NK-92 (cell line): ENCODE results near the gene GFOD1.
"Not testable (repeated sequence)": the region's sequence is repeated elsewhere in the genome, so short reads cannot be mapped to it uniquely, and the experiment has no call there.

Source experiments
- DNase-seq: peaks from one replicate; lab custom pipeline; 2025; ENCODE audit not compliant: unreplicated experiment; lab: John Stamatoyannopoulos, UW

Gene GFOD1

GRCh38 chr6:13445005-13445743 is 42.2 kb downstream of the GFOD1 start:
- DNase-seq, result no peak

- DNase-seq, result no peak
Observed at GRCh38 chr6:13444604-13445003, 42.8 kb downstream of the GFOD1 start.

GRCh38 chr6:13443978-13444377 is 43.4 kb downstream of the GFOD1 start:
- not testable (repeated sequence) for DNase-seq

- no peak for DNase-seq
Observed at GRCh38 chr6:13441778-13442177, 45.6 kb downstream of the GFOD1 start.

- DNase-seq, result no peak
Observed at GRCh38 chr6:13439644-13440043, 47.8 kb downstream of the GFOD1 start.

- DNase-seq, result no peak
Observed at GRCh38 chr6:13438126-13438525, 49.3 kb downstream of the GFOD1 start.

- no peak for DNase-seq
Observed at GRCh38 chr6:13437218-13437996, 50.0 kb downstream of the GFOD1 start.

- DNase-seq, result no peak
Observed at GRCh38 chr6:13436399-13437217, 50.8 kb downstream of the GFOD1 start.

- no peak for DNase-seq
Observed at GRCh38 chr6:13435477-13436246, 51.7 kb downstream of the GFOD1 start.

- no peak for DNase-seq
Observed at GRCh38 chr6:13434777-13435176, 52.6 kb downstream of the GFOD1 start.

- DNase-seq, result not testable (repeated sequence)
Observed at GRCh38 chr6:13434135-13434775, 53.1 kb downstream of the GFOD1 start.

GRCh38 chr6:13433709-13434121 is 53.7 kb downstream of the GFOD1 start:
- no peak for DNase-seq

GRCh38 chr6:13432526-13433184 is 54.7 kb downstream of the GFOD1 start:
- no peak for DNase-seq

- no peak for DNase-seq
Observed at GRCh38 chr6:13431861-13432465, 55.4 kb downstream of the GFOD1 start.

GRCh38 chr6:13431059-13431656 is 56.2 kb downstream of the GFOD1 start:
- DNase-seq, result no peak

- no peak for DNase-seq
Observed at GRCh38 chr6:13429406-13429753, 58.0 kb downstream of the GFOD1 start.

- no peak for DNase-seq
Observed at GRCh38 chr6:13428583-13429405, 58.6 kb downstream of the GFOD1 start.
